Activated CD4-positive, alpha-beta T cell treated with anti-CD3 and anti-CD28 coated beads, Interleukin-2, amount 50 U/mL, for 4 hours (primary cell): ENCODE results near the gene LDB2.
"Not testable (repeated sequence)": the region's sequence is repeated elsewhere in the genome, so short reads cannot be mapped to it uniquely, and the experiment has no call there.

Experiments used
- DNase-seq, 2 experiments: peaks; one replicate each; pipeline ENCODE4 v3.0.0-alpha.2; 2020

The LDB2 gene

DNA sequence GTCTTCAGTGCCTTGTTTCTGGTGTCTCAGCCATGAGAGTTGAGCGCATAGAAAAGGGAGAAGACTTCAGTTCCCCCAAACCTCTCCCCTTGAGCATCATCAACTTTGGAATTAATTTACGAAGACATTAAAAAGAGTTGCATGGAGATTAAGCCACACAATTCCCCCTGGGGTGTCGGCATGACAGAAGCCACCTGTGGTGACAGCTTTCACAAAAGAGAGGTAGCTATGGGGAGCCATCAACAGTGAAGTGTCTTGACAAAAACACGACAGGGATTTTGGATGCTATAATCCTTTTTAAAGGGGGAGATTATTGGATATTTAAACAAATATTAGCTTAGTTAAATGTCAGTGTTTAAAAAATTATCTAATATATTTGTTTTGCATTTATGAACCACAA, 307.6 kb downstream of the LDB2 start:
- DNase-seq, result no peak

DNA sequence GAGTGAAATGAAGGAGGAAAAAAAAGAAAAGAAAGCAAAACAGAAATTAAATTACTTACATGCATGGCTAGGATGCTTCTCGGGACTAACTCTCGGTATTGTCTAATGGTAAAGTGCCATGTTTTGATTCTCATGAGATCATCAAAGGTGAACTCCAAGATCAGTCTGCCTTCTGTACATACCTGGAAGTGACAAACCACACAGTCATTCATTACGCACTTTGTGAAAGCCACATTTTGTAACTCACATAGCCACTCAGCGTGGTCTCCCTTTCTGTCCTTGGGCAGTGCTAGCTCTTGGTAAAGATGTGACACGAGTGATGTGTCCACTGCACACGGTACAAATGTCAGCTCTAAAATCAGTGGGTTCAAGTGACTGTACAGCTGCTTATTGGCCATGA, 309.8 kb downstream of the LDB2 start:
- no peak for DNase-seq

DNA sequence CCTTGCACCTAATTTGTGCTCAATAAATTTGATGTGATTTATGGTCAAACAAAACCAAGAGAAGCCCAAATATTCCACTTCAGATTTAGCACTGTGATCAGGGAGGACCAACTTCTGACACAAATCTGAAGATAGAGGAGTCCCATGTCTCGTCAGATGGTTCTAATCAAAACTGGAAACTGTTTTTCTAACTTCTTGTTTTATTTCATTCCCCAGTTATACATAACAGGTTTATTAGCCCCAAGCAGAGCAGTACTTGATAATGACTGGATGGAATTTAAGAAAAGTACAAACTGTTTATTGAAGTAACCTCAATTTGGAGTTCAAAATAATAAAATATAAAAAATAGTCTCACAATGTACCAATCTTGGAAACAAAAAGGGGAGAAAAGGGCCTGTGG, 310.3 kb downstream of the LDB2 start:
- DNase-seq, result no peak

DNA sequence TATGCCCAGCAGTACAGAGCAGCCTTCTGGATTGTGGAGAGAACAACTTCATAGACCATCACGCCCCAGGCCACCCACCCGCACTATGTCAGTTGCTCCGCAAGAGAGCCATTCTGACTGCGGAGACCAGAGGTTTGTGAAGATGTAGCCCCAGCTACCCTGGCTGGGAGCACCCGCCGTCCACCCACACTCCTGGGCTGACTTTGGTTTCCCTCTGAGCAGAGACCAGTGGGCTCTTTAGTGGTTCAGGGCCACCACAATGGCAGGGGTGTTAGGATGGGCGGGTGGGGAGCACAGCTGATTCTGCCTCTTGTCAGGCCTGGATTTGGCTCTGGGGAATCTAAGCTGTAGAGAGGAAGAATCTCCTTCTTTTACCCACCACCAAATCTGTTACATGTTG, 313.4 kb downstream of the LDB2 start:
- no peak for DNase-seq

DNA sequence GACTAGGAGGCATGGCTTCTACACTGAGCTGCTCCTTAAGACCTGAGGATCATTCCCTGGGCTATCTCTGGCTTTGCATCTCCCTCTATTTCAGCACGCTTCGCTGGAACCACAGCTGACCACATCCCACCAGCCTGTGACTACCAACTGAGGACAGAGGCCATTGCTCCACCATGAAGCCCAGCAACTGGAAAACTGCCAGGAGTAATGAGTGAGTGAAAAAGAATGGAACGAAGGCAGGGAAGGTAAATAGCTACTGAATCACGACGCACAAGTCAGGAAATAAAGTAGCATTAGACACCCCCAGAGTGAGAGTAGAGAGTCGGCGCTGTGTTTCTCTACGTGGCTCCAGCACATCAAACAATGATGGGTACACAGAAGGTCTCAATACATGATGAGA, 314.7 kb downstream of the LDB2 start:
- no peak for DNase-seq

DNA sequence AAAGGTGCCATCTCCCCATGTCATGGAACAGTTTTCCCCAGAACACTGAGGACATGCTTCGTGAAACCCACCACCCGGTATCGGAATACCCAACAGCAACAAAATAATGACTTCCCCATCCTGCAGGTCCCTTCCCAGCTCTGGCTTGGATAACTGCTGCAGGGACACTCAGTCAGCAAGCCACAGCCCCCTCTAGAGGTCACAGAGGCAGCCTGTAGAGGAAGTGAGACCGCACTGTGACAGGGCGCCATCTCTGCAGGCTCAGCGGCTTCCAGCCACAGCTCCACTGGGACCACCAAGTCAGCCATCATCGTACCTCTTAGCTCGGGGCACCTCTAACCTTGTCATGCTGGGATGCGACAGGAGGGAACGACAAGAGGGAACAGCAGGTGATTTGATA, 315.9 kb downstream of the LDB2 start:
- DNase-seq, result no peak

DNA sequence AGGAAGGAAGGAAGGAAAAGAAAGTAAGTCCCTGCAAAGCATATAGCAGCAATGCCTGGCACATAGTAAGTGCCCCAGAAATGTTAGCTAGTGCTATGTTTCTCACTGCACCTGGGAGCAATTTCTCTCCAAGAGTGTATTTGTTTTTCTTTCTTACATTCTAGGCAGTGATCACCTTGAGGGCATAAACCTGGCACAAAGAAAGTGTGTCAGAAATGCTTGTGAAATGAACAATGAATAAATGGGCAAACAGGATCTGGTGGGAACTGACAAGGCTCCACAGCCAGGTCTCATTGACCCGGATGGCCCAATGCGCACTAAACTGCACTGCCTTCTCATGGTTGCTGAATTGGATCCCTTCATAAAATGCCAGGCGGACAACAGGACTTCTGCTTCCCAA, 316.4 kb downstream of the LDB2 start:
- DNase-seq, result no peak

DNA sequence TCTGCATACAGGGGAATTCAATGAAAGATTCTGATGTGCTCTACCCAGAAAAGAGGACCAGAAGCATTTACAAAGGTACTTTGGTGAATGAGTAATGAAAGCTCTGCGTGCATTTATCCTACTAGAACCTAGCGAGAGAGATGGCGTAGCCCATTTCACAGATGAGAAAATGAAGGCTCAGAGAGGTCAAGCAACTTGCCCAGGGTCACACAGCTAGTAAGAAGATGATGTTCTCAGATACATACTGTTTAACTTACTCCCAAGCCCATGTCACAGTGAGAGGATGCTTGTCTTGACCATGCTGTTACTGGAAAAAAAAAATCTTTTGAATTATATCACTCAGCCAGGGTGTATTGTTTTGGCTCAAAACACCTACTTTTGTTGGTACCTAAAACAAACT, 317.3 kb downstream of the LDB2 start:
- no peak for DNase-seq

DNA sequence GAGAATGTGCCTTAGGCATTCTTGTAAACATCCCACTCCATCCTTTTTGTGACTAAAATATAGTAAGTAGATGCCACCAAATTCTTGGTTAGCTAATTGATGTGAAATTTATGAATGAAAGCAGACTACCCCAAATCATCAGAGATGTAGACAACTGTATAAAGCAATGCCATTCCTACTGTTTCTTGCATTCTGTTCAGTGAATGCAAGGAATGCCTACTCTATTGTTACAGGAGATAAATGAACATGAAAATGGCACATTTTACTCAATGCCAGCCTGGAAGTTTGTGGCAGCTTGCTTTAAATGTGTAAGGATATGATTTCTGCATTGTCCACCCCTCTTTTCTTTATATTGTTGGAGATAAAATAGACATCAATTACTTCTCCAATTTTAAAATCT, 317.9 kb downstream of the LDB2 start:
- DNase-seq, result no peak

DNA sequence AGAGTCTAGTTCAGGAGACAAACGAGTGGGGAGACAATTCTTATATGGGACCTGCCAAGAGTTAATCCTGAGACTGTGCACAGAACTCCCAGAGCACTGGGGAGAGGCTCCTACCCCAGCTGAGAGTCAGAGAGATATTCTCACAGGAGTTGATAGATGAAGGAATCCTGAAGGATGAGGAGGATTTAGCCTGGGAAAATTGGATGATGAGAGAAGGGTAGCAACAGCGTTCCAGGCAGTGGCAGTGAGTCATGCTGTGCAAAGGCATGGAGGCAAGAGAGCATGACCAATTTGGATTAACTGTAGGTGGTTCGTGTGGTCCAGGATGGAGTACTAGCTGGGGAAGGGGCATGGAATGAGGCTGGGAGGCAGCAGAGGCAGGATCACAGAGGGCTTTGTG, 318.6 kb downstream of the LDB2 start:
- DNase-seq, result no peak

DNA sequence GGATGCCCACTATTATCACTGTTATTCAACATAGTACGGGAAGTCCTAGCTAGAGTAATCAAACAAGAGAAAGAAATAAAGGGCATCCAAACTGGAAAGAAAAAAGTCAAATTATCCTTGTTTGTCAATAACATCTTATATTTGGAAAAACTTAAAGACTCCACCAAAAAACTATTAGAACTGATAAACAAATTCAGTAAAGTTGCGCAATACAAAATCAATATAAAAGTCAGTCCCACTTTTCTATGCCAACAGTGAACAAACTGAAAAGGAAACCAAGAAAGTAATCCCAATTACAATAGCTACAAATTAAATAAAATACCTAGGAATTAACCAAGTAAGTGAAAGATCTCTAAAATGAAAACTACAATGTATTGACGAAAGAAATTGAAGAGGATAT, 321.3 kb downstream of the LDB2 start:
- DNase-seq, result no peak

DNA sequence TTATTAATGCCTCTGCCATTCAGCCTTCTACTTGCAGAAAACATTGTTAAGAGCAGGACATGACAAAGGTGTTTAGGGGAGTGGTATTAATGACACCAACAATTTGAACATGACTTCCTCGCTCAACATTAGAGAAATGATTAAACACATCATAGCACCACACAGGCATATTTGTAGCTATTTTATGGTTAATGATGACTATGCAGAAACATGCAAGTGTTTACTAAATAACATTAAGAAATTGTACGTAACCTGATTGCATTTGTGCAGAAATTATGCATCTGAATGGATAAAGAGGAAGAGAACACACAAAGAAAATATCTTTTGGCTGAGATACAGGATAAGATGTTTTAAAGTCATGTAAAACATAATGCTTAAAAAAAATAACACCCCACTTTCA, 323.5 kb downstream of the LDB2 start:
- no peak for DNase-seq

DNA sequence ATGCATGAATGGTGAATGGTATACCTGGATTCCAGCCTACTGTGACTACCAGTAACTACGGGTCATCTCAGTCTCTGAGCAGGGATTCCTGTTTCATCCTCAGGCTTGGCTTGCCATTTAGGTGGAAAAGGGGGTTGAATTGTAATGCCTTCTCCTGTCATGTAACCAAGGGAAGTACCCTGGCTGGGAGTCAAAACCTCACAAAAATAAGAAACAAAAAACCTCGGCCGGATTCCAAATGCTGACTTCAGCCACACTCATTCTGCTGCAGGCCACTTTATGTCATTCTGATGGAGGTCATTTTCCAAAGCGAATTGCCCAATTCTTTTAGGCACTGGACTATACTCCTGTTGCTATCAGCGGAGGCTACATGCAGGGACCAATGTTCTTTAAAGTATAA, 324.7 kb downstream of the LDB2 start:
- no peak for DNase-seq

DNA sequence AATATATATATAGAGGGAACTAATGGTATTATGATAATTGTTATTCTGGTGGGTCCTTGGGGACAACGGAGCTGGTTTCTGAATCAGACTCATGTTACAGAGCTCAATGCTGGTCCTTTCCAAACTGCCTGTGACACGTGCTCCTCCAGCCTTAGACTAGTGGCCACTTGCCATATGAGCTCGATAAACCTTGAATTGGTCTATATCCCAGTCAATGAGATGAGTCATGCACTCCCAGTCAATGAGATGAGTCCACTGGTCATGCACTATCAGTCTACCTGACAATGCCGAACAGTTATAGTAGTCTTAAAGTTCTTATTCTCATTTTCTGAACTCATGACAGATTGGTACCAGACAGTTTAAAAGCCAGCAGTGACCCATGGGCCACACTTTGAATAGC, 325.2 kb downstream of the LDB2 start:
- DNase-seq, result no peak

DNA sequence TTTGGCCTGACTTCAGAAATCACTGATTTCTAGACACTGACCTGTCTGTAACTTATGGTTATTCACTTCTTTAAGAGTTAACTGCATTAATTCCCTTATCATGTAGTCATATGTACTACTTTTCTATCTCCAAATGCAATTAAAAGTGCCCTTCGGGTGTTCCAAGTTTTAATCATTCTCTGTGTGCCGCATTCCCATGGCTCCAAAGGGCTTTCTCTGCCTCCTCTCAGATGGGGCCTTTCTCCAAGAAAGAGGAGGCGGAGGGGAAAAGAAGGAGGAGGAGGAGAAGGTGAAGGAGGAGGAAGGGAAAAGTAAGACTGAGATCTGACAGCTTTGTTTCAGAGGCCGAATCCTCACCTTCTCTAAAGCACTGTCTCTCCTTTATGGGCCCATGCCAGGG, 325.8 kb downstream of the LDB2 start:
- DNase-seq, result no peak

DNA sequence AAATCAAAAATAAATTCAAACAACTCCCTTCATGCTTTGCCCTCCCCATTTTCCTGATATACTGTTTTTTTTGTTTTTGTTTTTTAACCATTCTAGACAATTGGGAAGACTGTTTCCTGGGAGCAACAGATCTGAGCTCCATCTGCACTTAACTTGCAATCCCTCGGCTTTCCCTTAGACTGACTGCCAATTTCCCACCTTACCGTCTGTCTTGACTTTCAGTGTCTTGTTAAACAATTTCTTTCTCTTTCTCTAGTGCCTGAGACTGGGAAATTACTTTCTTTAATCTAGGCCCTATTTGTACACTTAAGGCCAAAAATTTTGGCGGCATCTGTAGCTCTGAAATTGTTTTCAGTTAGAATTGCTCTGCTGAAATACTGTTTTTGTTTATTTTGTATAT, 326.3 kb downstream of the LDB2 start:
- DNase-seq, result no peak

DNA sequence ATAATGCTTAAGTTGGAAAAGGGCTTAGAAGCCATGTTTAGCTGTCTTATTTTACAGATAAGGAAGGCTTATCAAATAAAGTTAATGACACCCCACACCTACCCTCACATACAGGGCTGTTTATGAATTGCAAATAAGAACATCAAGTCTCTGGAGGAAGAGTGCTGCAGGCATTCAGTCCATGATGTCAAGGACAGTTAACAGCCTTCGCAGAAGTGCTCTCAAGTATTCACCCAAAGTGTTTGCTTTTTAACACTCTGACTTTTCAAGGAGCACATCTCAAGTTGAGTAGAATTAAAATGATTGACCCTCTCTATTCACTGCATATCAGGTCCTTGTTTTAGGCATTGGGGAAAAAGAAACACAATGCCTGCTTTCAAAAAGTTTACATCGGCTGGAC, 328.7 kb downstream of the LDB2 start:
- DNase-seq, result no peak

DNA sequence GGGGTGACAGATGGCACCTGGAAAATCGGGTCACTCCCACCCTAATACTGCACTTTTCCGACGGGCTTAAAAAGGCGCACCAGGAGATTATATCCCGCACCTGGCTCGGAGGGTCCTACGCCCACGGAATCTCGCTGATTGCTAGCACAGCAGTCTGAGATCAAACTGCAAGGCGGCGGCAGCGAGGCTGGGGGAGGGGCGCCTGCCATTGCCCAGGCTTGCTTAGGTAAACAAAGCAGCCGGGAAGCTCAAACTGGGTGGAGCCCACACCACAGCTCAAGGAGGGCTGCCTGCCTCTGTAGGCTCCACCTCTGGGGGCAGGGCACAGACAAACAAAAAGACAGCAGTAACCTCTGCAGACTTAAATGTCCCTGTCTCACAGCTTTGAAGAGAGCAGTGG, 341.1 kb downstream of the LDB2 start:
- DNase-seq, result not testable (repeated sequence)

DNA sequence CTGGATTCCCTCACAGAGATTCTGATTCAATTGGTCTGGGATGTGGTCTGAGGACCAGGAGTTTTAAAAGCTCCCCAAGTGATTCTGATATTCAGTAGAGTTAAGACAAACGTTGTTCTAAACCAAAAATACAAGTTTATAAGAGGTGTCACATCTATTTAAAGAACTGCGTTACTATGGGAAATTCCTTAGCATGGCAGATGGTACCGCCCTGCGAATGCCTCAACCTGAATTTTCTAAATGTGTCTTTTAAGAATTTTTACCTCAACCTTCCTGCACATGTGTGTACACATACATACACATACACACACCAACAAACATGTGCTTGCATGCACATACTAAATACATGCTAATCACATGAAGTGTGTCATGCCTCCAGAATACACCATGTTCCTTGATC, 343.3 kb downstream of the LDB2 start:
- no peak for DNase-seq

DNA sequence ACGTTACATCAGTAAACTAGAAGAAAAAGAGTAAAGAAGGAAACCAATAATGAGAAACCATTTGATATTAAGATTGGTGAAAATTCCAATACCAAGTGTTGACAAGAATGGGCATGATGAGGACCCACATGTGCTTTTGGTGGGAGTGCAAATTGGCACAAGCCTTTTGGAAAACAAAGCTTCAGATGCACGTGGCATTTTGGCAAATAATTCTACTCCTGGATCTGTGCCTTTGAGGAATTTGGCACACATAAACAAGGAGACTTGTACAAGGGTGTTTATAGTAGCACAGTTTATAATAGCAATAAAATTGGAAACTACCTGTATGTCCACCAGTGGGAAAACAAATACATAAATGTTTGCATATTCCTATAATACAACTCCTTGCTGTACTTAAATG, 347.9 kb downstream of the LDB2 start:
- no peak for DNase-seq

DNA sequence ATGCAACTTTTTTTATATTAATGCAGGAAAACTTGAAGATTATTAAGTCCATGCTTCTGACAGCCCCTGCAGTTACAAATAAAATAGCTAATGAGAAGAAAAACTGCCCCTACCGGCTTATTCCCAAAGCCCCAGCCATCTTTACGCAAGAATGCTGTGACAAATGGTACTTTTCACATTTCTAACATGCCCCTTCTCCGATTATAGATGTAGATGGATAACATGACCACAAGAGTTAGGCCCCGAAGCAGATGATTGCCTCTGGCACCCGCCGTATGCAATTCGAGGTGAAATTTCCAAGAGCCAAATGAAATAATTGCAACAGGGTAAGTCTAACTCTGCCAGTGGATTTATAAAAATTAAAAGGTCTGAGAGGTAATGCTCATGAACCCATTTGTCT, 352.8 kb downstream of the LDB2 start:
- DNase-seq, result no peak

DNA sequence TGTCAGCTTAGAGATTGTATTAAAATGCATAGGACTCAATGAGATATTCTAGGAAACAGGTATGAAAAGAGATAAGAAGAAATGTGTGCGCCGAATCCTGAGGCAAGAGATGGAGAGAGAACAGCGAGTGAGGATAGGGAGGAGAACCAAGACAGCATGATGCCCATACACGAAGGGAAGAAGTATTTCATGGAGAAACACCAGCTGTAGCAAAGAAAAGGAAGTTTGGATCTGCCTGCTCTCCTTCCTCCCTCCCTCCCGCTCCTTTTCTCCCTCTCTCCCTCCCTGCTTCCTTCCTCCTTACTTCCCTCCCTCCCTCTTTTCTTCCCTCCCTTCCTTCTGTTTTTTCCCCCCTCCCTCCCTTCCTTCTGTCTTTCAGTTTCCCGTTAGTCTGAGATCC, 353.6 kb downstream of the LDB2 start:
- no peak for DNase-seq

DNA sequence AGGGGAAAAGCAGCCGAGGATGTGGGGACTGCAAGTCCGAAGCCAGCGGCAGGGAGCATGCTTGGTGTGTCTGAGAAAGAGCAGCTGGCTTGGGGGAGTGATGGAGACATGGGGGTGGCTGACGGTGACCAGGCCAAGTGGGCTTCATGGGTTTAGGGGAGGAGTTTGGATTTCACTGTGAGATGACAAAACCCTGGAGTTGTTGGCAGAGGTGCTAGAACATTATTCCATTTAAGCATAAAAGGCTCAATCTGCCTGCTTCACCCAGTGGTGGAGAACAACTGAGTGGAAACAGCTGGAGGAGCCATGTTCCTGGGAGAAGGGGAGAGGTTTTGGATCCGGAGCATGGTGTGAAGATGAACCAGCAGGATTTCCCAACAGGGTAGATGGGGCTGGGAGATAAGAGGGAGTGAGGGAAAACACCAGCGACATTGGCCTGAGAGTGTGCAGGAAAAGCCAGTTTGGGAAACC, 354.2 kb downstream of the LDB2 start:
- DNase-seq, result no peak

DNA sequence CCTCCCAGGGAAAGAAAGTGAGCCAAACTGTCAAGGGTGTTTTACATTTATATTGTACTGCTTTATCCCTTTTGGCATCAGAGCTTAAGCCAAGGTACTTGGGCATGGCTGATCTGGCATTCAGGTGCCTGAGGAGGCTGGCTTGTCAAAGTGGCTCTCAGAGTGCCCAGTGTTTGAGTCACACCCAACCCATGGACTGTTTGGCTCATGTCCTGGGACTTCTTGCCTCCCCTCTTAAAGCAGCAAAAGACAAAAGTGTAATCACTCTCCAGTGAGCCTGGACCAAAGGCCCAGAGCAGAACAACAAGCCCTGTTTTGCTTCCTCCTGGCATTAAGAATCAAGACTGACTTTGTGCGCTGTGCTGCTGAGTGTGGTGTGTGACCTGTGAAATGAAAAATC, 360.5 kb downstream of the LDB2 start:
- no peak for DNase-seq

DNA sequence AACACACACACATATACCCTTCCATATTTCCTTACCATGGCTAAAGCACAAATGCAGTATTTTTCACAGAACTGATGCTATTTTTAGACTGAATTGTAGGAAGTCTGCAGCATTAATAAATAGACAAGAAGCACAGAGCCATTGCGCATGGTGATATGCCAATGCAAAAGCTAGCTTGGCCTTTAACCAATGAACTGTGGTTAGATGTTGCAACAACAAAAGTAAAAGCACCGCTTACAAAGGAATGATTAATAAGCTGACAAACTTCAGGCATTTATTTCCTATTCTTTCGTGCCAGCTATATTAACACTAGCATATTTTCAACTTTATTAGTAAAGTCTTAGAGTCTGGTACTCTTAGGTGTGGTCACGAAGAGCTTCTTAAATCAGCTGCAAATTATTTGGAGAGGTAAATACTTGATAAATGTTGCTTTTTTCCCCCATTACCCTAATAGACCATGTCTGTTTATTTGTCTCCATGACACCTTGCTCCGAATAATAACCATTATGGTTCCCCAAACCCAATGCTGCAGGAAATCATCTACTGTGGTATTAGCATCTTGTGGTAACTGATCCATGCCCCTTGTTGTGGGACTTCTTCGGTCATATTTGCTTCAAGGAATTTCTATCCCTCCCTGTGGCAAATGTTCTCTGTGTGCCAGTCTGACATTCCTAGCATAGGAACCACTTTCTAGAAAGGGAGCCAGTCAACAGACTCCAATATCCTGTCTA, 366.0 kb downstream of the LDB2 start:
- no peak for DNase-seq
